Omental fat pad (tissue), 4 donors: ENCODE data around the gene FBXL12. TPM values are rescaled to one million over a fixed set of nuclear protein-coding genes. Genes with fewer than 3 reads are reported as not detected.

Experiments
- ATAC-seq: fragments of 150-250 bp; one replicate; pipeline ENCODE4 v1.9.1; 2016; ENCODE audit warnings: mild to moderate bottlenecking, moderate library complexity; ENCODE audit not compliant: low FRiP score
- DNase-seq: peaks from one replicate; pipeline ENCODE4 v3.0.0-alpha.2; 2019; ENCODE audit warnings: low spot score
- CTCF ChIP-seq, 3 donors: fragments of 450-650 bp; IDR thresholded peaks; one replicate each; pipeline ENCODE4 v1.5.1; 2016 to 2017; ENCODE audit warnings: antibody characterized with exemption in 3 of 3, mild to moderate bottlenecking in 3 of 3, moderate library complexity in 2 of 3
- total RNA-seq, 4 donors: library from RNA; depleted of rRNA; stranded (reverse); fragments of >200 nt; gene quantifications; one replicate each; pipeline ENCODE4 v1.1.0, GENCODE V29; 2016

FBXL12 gene
- 10 to 100 TPM; 18.1 to 27.9 (median 22.6) TPM for total RNA-seq

GRCh38 chr19:9818734-9819595 lies at the start of gene FBXL12:
Gene FBXL12 (minus strand): TSS chr19:9819079. CDS start chr19:9818813, 266 bp downstream.
- ATAC-seq (peak; percentile 98), DNase-seq (peak; percentile 100)
- no peak for TF ChIP-seq CTCF (IDR thresholded peaks at IDR 0.05)

GRCh38 chr19:9865732-9866501 lies 47.0 kb upstream of the FBXL12 start:
- ATAC-seq (no peak), DNase-seq (no peak)
- TF ChIP-seq CTCF (IDR thresholded peaks at IDR 0.05): no peak

- ATAC-seq (no peak), DNase-seq (no peak)
- no peak for TF ChIP-seq CTCF (IDR thresholded peaks at IDR 0.05)
These were observed 44.9 kb upstream of the FBXL12 start for GRCh38 chr19:9863759-9864158.

GRCh38 chr19:9862938-9863337 lies 44.1 kb upstream of the FBXL12 start:
- no peak for TF ChIP-seq CTCF (IDR thresholded peaks at IDR 0.05)
- ATAC-seq: no peak
- DNase-seq: no peak

GRCh38 chr19:9861503-9861902 lies 42.6 kb upstream of the FBXL12 start:
- TF ChIP-seq CTCF (IDR thresholded peaks at IDR 0.05): no peak
- no peak for ATAC-seq
- DNase-seq: no peak

- no peak for TF ChIP-seq CTCF (IDR thresholded peaks at IDR 0.05)
- no peak for DNase-seq
- no peak for ATAC-seq
These were observed 41.5 kb upstream of the FBXL12 start for GRCh38 chr19:9860407-9860806.
